ENCODE data around the gene SPEF1. TPM values are rescaled to one million over a fixed set of nuclear protein-coding genes. Genes with fewer than 3 reads are reported as not detected.
A peak's percentile ranks its signal among the peaks of the same experiment; 100 is the strongest.

SPEF1 gene
- total and polyA plus RNA-seq, 8 donors, result 0.20 to 1.7 (median 0.53) TPM

- no peaks in the 10 kb centered on the region for H3K36me3 ChIP-seq
- H3K9me3 ChIP-seq, result no peaks in the 10 kb centered on the region
- FAIRE-seq (no peak), DNase-seq (peak in 1 of 6 donors; percentile 43), ATAC-seq (no peak)
- H3K4me3 ChIP-seq, result no peak overlapping the region
- no peaks in the 10 kb centered on the region for H3K27me3 ChIP-seq
- H3K27ac ChIP-seq, result no peak overlapping the region
- WGBS, 2 donors, result 71 to 88% methylated on average over 7 of the region's 7 CpGs
- no peak for TF ChIP-seq CTCF (IDR thresholded peaks at IDR 0.05)
- intact Hi-C loops (cut with DNase I), result no loop called here
- H3K4me1 ChIP-seq, result peaks cover 0 to 4% (median 0%) of the 10 kb centered on the region in 3 donors
Measured at GRCh38 chr20:3741836-3742458, 39.3 kb downstream of the SPEF1 start.

GRCh38 chr20:3740615-3741301, 40.5 kb downstream of the SPEF1 start:
- no peak overlapping the region for H3K27ac ChIP-seq
- no peaks in the 10 kb centered on the region for H3K9me3 ChIP-seq
- intact Hi-C loops (cut with DNase I), result no loop called here
- FAIRE-seq, result no peak
- WGBS, 2 donors, result 82 to 88% methylated on average over 15 of the region's 15 CpGs
- H3K27me3 ChIP-seq, result no peaks in the 10 kb centered on the region
- H3K4me3 ChIP-seq, result no peak overlapping the region
- TF ChIP-seq CTCF (IDR thresholded peaks at IDR 0.05), result no peak
- H3K36me3 ChIP-seq, result no peaks in the 10 kb centered on the region
- ATAC-seq, result no peak
- peaks cover 0 to 7% (median 0%) of the 10 kb centered on the region in 3 donors for H3K4me1 ChIP-seq
- DNase-seq, result no peak

DNA sequence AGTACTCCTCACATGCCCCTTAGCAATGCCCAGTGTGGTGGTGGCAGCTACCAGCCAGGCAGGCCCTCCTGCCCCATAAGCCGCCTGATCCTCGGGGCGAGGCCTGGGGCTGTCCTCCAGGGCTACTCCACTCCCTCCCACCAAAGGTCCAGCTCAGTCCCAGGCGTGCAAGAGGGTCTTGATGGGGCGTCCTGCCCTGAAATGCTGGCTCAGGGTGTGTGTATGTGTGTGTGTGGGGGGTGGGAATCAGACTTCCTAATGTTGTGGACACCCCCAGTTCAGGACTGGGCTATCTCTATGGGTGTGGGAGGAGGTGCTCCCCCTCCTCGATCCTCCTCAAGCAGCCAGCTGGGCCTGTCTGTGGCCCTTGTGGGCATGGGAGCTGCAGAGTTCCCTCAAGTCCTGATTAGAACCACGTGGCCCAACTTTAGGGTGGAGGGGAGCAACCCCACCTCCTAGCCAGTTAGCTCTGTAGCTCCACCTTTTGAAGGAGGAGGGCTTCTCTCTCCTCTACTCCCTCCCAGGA, 41.3 kb downstream of the SPEF1 start:
- Histone ChIP-seq H3K27me3 (no peaks in the 10 kb centered on the region), H3K36me3 (no peaks in the 10 kb centered on the region), H3K4me1 (peaks cover 0 to 2% (median 0%) of the 10 kb centered on the region in 3 donors), H3K4me3 (no peak overlapping the region), H3K27ac (no peak overlapping the region), H3K9me3 (no peaks in the 10 kb centered on the region)
- 76 to 79% methylated on average over 7 of the region's 7 CpGs for WGBS, 2 donors
- TF ChIP-seq CTCF (IDR thresholded peaks at IDR 0.05), result no peak
- FAIRE-seq (no peak), DNase-seq (no peak), ATAC-seq (no peak)
- intact Hi-C loops (cut with DNase I), result no loop called here

GRCh38 chr20:3739054-3739925, 42.0 kb downstream of the SPEF1 start:
- Histone ChIP-seq H3K36me3 (no peaks in the 10 kb centered on the region), H3K9me3 (no peaks in the 10 kb centered on the region), H3K27me3 (no peaks in the 10 kb centered on the region), H3K4me3 (no peak overlapping the region), H3K4me1 (peaks cover 0 to 2% (median 0%) of the 10 kb centered on the region in 3 donors), H3K27ac (no peak overlapping the region)
- FAIRE-seq (no peak), ATAC-seq (no peak), DNase-seq (no peak)
- TF ChIP-seq CTCF (IDR thresholded peaks at IDR 0.05), result no peak
- intact Hi-C loops (cut with DNase I), result no loop called here
- 81 to 84% methylated on average over 18 to 19 of the region's 19 CpGs for WGBS, 2 donors
